Cerebellar nuclear complex (tissue), 1 donor: ENCODE results near the gene IKZF3.
"Not testable (repeated sequence)": the region's sequence is repeated elsewhere in the genome, so short reads cannot be mapped to it uniquely, and the experiment has no call there.

Experiments
- DNase-seq, 2 experiments: peaks; one replicate each; lab custom pipeline; 2025; lab: John Stamatoyannopoulos, UW

The IKZF3 gene

GRCh38 chr17:39863918-39864746 lies at the start of gene IKZF3:
Gene IKZF3, minus strand, starts transcription at chr17:39864312. Its CDS starts 186 bp downstream, at chr17:39864126.
- DNase-seq, result no peak

DNA sequence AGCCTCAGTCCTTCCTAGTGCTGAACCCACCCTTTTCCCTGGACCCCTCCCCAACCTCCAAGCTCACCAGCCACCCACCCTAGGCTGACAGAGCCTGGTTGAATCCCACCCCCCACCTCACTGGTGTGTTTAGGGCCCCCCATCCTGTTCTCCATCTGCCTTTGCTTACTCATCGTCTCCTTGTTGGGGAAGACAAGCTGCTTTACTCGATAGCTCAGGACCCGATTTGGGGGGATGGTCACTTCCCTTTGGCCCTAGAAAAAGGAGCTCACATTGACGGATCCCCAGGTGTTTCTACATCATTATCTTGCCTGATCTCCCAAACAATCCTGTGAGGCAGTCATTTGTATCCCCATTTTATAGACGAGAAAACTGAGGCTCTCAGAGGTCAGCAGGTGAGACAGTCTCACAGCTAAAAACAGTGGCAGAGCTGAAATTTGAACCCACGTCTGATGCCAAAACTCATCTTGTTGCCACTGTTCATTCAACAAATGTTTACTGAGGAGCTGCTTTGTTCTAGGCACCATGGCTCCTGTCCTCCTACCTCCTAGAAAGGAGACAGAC lies 44.8 kb upstream of the IKZF3 start:
- DNase-seq, result no peak

GRCh38 chr17:39904990-39905288 lies 40.8 kb upstream of the IKZF3 start:
- no peak for DNase-seq

DNA sequence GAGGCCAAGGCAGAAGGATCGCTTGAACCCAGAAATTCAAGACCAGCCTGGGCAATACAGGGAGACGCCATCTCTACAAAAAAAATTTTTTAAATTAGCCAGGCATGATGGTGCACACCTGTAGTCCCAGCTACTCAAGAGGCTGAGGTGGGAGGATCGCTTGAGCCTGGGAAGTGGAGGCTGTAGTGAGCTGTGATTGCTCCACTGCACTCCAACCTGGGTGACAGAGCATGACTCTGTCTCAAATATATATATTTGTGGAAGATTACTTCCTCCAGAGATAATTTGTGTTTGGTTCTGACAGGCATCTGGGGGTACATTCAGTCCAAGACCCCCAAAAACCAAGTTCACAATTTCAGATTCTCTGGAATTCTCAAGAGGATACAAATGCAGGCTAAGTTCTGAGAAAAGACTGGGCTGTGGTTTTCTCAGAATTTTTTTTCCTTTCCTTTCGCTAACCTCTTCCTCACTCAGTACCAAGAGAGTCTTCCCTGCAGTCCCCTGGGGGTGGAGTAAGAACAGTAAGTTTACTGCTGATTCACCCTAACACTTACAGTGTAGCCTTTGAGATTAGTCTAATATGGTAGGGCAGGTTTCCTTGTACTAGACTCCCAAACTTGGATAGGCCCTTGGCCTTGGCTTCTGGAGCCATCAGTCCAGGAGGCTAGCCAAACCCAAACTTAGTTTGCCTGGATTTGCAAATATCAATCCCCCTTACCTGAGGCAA lies 39.2 kb upstream of the IKZF3 start:
- DNase-seq, result no peak

GRCh38 chr17:39902027-39902426 lies 37.9 kb upstream of the IKZF3 start:
- not testable (repeated sequence) for DNase-seq

GRCh38 chr17:39899215-39899614 lies 35.1 kb upstream of the IKZF3 start:
- DNase-seq, result no peak

GRCh38 chr17:39898088-39898487 lies 34.0 kb upstream of the IKZF3 start:
- no peak for DNase-seq

GRCh38 chr17:39894681-39895376 lies 30.7 kb upstream of the IKZF3 start:
- DNase-seq, result no peak

DNA sequence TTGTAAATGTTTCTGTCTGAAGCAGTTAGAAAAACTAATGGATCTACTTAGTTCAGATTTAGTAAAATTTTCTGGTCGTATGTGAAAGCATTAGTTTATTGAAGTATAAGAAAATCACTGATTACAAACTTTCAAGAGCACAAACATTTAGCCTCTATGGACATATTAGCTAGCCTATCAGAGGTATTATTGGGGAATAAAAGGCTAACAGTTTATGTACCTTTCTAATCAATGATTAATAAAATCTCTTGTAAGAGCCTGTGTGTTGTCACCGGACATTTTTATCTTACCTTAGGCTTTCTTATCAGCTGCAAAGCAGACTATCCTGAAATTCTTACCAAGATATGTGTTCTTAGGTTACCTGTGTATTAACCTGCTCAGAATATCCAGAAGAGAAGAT lies 25.1 kb upstream of the IKZF3 start:
- DNase-seq, result no peak

DNA sequence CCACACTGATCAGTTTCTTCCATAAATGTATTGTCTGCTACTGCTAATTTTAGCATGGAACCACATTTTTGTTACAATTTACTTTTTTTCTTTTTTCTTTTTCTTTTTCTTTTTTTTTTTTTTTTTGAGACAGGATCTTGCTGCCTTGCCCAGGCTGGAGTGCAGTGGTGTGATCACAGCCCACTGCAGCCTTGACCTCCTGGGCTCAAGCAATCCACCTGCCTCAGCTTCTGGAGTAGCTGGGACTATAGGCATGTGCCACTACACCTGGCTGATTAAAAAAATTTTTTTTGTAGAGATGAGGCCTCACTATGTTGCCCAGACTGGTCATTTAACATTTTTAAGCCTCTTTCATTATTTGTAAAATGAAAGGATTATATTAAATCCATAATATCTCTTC lies 23.0 kb upstream of the IKZF3 start:
- no peak for DNase-seq

DNA sequence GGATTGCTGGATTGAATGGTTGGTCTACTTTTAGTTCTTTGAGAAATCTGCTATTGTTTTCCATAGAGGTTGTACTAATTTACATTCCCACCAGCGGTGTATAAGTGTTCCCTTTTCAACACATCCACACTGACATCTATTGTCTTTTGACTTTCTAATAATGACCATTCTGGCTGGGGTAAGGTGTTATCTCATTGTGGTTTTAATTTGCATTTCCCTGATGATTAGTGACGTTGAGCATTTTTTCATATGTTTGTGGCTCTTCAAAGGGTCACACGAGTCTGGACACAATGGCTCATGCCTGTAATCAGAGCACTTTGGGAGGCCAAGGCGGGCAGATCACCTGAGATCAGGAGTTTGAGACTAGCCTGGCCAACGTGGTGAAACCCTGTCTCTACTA lies 22.0 kb upstream of the IKZF3 start:
- DNase-seq, result not testable (repeated sequence)

DNA sequence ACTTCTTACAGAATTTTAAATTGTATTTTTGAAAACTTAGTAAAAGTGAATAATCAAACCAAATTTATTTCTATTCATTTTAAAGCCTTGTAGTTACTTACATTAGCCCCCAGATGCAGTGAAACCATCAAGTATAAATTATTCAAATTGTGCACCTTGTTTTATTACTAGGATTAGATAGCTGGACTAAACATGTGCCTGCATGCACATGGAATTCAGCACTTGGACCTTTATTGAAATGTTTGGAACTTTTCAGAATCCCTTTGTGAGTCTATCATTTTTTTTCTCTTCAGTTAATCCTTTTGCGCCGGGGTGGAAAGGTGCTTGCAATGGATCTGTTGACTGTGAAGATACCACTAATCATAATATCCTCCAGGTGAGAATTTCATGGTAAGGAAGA lies 8.6 kb upstream of the IKZF3 start:
- DNase-seq, result no peak

DNA sequence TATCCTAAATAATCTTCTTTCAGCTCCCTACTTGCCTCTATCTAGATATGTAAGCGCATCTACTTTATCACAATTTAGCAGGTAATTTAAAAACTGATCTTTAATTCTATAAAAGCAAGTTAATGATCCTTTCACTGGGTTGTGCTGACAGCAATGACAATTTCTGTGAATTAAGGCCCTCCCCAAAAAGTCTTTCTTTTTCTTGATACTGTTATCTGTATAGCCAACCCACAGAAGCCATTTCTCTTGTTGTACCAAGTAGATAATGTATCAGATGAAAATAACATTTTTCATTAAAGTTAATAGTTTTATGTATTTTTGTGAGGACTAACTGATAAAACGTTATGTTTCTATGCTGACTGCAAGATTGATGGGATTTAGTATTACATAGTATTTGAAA lies 7.7 kb upstream of the IKZF3 start:
- no peak for DNase-seq

DNA sequence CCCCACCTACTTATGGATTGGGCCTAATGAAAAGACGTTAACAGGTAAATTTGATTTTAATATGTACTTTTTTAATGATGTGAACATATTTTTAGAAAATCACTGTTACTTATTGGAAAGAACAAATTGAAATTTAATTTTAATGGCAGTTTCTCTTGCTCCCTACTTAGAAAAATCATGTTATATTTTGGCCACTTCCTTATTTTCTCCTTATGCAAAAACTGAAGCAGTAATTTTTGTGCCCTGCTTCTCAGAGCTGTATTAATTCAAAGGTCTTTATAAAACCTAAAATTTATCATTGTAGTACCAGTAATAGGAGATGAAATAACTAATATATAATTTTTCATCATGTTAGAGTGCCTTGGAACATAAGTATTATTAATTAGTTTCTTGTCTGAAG lies 6.7 kb upstream of the IKZF3 start:
- no peak for DNase-seq

DNA sequence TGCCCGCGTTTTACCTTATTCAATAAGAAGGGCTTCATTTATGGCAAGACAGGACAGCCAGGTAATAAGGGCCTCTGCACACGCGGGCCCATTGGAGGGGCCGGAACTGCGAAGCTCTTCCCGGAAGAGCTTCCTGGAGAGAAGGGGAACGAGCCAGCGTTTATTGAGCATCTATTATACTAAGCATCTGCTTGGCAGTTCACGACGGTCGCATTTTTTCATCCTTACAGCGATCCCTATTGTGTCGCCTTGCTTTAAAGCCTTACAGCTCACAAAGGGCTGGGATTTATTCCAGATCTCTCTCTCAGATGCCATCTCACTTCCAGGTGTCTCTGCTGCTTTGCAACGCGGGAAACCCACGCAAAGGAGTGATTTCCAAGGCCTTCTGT lies 4.4 kb upstream of the IKZF3 start:
- no peak for DNase-seq

DNA sequence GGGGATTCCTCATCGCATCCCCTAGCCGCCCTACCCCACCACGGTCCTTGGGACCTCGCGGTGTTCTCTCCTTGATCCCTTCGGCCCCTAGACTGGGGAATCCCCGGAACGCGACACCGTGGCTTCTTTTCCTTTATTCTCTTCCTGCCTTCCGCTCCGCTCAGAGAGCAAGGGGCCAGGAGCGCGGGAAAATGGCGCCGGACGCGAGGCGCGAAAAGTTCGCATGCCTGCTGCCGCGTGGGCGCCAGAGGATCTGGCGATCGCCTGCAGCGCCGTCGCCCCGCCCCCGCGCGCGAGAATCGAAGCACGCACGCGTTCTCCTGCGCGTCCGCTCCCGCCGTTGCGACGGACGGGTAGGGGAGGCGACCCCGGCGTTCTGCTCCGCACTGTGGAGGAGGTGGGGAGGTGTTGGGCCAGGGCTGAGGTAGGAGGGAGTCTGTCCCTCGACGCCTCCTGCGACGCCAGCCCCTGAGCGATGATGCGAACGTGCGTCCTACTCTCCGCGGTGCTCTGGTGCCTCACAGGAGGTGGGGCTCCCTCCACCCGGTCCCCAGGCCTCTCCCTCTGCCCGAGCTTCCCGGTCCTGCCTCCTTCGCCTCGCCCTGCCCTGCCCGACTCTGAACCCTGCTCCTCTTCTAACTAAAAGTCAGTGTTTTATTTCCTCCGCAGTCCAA lies 3.9 kb upstream of the IKZF3 start, which contains the start of gene ZPBP2:
TSS of gene ZPBP2 (plus strand) at position 323 of the 674 bp plus-strand sequence. CDS start at position 476, 153 bp downstream.
- DNase-seq, result no peak

DNA sequence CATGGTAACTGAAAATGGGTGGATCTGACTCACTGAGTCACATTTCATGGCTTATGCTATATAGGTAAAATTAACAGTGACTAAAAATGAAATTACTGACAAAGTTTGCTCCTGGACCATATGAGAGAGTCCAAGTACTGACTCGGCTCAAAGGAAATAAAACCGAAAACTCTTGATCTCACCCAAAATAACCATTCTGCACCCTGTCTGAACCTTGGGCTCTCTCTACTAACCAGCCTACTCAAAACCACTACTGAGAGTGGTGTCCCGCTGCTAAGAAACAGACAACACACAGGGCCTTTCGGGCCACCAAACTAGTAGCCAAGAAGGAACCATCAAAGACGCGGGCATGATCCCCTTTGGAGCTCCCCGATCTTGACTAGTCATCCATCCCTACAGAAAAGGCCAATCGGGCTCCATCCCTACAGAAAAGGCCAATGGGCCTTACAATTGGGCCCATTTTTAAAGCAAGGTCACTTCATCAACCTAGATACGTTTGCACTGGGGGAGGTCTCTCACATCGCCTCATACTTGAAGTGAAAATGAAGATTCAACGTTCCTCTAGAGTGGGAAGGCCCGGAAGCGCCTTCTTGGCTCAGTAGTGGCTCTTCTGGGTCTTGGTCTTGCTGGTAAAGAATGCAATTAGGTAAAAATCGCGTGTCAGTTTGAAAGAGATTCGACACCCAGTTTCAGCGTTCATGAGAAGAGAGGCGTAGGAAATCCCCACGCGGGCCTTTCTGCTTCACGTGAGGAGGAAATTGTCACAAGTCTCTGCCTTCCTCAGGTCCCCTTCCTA lies 3.2 kb upstream of the IKZF3 start:
- DNase-seq, result no peak

DNA sequence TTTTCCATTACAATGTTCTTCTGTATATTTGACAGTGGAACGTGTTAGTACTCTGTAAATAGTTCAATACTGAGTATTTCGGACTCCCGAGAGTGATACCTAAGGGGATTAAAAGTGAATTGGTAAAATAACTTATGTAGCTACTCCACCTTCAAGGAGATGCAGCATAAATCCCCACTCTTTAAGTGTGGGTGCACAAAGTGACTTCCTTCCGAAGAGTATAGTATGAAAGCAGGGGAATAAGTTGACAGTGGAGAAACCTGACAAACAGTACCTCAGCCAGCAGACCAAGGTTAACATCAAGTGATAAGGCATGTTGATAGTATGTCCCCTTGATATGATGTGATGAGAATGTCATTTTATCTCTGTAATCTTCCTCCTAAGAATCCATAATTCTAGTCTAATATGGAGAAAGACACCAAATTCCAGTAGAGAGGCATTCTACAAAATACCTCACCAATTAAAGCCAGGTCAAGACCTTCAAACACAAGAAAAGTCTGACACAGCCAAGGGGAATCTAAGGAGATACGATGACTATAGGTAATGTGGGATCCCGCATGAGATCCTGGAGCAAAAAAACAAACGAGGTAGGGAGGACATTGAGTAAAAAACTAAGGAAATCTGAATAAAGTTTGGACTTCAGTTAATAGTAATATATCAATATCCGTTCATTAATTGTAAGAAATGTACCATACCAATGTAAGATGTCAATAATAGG lies 2.1 kb upstream of the IKZF3 start:
- no peak for DNase-seq

DNA sequence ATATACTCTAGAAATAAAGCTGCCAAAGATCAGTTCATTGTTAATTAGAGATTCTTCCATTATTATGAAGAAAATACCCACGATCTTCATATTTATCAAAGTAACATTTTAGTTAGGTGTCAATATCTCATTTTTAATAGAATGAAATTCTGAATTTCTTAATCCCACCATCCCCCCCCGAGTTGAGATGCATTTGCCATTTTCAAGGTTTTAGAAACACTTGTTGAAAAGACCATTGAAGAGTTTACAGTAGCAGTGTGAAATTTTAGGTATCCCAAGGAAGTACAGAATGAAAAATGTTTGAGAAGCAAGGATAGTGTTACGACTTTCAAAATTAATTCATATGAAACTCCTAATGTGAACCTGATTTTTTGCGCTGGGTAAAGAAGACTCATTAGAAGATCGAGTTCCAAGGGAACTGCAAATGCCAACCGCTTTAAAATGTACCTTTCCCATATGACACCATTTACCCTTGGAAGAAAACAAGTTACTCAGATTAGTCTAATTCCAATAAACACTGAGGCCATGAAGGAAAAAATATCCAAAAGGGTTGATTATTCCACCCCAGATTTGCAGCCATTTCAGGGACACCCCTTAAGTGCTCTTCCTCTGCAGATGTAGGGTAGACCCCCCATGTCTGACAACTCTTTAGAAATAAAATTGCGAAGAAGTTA lies 731 bp downstream of the IKZF3 start:
- DNase-seq, result no peak

DNA sequence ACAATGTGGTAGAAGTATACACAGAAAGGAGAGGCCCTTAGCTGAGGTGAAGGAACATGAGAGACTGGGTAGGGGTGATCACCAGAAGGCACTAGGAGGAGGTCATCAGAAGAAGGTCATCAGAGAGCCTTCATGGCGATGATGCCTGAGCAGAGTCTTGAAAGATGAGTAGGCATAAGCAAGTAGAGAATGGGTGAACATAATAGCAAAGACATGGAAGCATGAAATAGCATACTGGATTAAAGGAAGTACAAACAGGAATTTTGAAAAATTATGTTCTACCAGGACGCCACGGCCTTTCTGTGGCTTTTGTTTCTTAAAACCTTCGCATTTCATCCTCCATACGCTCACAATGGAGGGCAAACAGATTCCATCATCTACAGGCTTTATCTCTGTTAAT lies 2.9 kb downstream of the IKZF3 start:
- DNase-seq, result no peak
